Measurements from ENCODE around the gene UBXN6.

UBXN6 gene

GRCh38 chr19:4429771-4430171, 27.8 kb downstream of the UBXN6 start:
- Histone ChIP-seq H3K9ac (ENCODE audit: low read depth, low read length) (no peak overlapping the region), H3K4me1 (ENCODE audit: control insufficient read depth, insufficient read depth, low read length) (no peaks in the 10 kb centered on the region), H3K9me3 (replicated peaks; ENCODE audit: low read length) (no peaks in the 10 kb centered on the region), H3K27me3 (ENCODE audit: control insufficient read depth, insufficient read depth, low read length) (no peaks in the 10 kb centered on the region), H3K4me3 (ENCODE audit: low read length) (no peak overlapping the region), H3K36me3 (ENCODE audit: insufficient read depth, low read length) (peaks cover 39% of the 10 kb centered on the region), H3K4me2 (ENCODE audit: low read length) (no peak overlapping the region)

DNA sequence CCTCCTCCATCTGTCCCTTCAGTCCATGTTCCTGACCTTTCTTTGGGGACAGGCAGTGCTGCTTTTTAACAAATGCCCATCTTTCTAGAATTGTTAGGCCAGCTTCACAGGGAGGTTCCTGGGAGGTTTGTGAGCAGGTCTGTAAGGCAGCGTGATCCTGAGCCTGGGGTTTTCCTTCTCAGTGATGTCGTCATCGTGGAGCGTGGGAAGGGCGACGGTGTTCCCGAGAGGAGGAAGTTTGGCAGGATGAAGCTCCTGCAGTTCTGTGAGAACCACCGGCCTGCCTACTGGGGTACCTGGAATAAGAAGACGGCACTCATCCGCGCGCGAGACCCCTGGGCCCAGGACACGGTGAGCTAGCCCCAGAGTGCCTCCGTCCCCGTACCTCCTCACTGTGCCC, 28.3 kb downstream of the UBXN6 start:
- H3K4me2 ChIP-seq (ENCODE audit: low read length): no peak overlapping the region
- H3K27me3 ChIP-seq (ENCODE audit: control insufficient read depth, insufficient read depth, low read length): no peaks in the 10 kb centered on the region
- peaks cover 39% of the 10 kb centered on the region for H3K36me3 ChIP-seq (ENCODE audit: insufficient read depth, low read length)

DNA sequence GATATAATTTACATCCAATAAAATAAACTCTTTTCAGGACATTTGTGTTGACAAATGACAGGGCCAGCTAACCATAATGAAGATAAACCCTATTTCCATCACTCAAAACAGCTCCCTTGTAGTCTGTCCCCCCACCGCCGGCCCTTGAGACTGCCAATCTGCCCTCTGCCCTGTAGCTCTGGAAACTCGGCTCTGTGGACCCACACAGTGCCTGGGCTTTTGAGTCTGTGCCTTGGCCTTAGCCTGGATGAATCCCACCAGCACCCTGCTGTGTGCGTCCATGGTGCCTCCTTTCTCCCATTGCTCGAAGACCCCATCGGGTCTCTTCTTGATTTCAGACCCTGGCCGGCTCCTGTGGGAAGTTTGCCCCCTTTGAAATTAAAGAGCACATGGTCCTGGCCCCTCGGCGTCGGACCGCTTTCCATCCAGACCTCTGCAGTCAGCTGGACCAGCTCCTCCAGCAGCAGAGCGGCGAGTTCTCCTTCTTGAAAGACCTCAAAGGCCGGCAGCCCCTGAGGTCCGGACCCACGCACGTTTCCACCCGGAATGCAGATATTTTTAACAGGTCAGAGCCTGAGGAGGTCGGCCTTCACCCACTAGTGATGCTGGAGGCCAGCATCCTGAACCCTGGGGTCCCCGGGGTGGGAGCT, 29.1 kb downstream of the UBXN6 start:
- no peaks in the 10 kb centered on the region for H3K4me1 ChIP-seq (ENCODE audit: control insufficient read depth, insufficient read depth, low read length)
- no peaks in the 10 kb centered on the region for H3K9me3 ChIP-seq (replicated peaks; ENCODE audit: low read length)
- H3K9ac ChIP-seq (ENCODE audit: low read depth, low read length): no peak overlapping the region
- H3K4me2 ChIP-seq (ENCODE audit: low read length): no peak overlapping the region
- peaks cover 44% of the 10 kb centered on the region for H3K36me3 ChIP-seq (ENCODE audit: insufficient read depth, low read length)
- H3K27me3 ChIP-seq (ENCODE audit: control insufficient read depth, insufficient read depth, low read length): no peaks in the 10 kb centered on the region
- no peak overlapping the region for H3K4me3 ChIP-seq (ENCODE audit: low read length)

More for the DNA sequence above, 28.3 kb downstream of the UBXN6 start:
- Histone ChIP-seq H3K9ac (ENCODE audit: low read depth, low read length) (no peak overlapping the region), H3K9me3 (replicated peaks; ENCODE audit: low read length) (no peaks in the 10 kb centered on the region), H3K4me1 (ENCODE audit: control insufficient read depth, insufficient read depth, low read length) (no peaks in the 10 kb centered on the region), H3K4me3 (ENCODE audit: low read length) (no peak overlapping the region)

DNA sequence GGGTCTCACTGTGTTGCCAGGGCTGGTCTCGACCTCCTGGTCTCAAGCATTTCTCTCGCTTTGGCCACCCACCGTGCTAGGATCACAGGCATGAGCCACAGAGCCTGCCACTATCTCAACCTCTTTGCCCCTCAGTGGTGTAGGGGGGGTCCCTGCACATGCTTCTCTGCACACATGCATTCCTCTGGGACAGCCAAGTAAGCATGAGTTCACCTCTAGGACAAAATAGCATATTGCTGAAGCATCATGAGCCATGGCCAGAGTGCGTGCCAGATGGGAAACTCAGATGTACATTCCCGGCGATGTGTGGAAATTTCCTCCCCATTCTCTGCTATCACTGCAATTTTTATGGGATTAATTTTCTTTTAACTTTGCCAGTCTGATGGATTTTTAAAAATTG, 32.1 kb downstream of the UBXN6 start:
- Histone ChIP-seq H3K4me2 (ENCODE audit: low read length) (no peak overlapping the region), H3K4me1 (ENCODE audit: control insufficient read depth, insufficient read depth, low read length) (no peaks in the 10 kb centered on the region), H3K9me3 (replicated peaks; ENCODE audit: low read length) (no peaks in the 10 kb centered on the region), H3K27me3 (ENCODE audit: control insufficient read depth, insufficient read depth, low read length) (no peaks in the 10 kb centered on the region), H3K9ac (ENCODE audit: low read depth, low read length) (peak overlapping the region; percentile 17), H3K36me3 (ENCODE audit: insufficient read depth, low read length) (peaks cover 35% of the 10 kb centered on the region), H3K4me3 (ENCODE audit: low read length) (no peak overlapping the region)

- no peak overlapping the region for H3K9ac ChIP-seq (ENCODE audit: low read depth, low read length)
- H3K9me3 ChIP-seq (replicated peaks; ENCODE audit: low read length): no peaks in the 10 kb centered on the region
- no peaks in the 10 kb centered on the region for H3K4me1 ChIP-seq (ENCODE audit: control insufficient read depth, insufficient read depth, low read length)
- no peaks in the 10 kb centered on the region for H3K27me3 ChIP-seq (ENCODE audit: control insufficient read depth, insufficient read depth, low read length)
- no peak overlapping the region for H3K4me3 ChIP-seq (ENCODE audit: low read length)
- no peak overlapping the region for H3K4me2 ChIP-seq (ENCODE audit: low read length)
- H3K36me3 ChIP-seq (ENCODE audit: insufficient read depth, low read length): peaks cover 24% of the 10 kb centered on the region
Observed at GRCh38 chr19:4423416-4424126, 34.0 kb downstream of the UBXN6 start.

GRCh38 chr19:4416268-4416667, 41.3 kb downstream of the UBXN6 start:
- Histone ChIP-seq H3K4me1 (ENCODE audit: control insufficient read depth, insufficient read depth, low read length) (peaks cover 17% of the 10 kb centered on the region), H3K36me3 (ENCODE audit: insufficient read depth, low read length) (peaks cover 23% of the 10 kb centered on the region), H3K4me3 (ENCODE audit: low read length) (no peak overlapping the region), H3K9ac (ENCODE audit: low read depth, low read length) (no peak overlapping the region), H3K27me3 (ENCODE audit: control insufficient read depth, insufficient read depth, low read length) (no peaks in the 10 kb centered on the region), H3K9me3 (replicated peaks; ENCODE audit: low read length) (no peaks in the 10 kb centered on the region), H3K4me2 (ENCODE audit: low read length) (no peak overlapping the region)

- H3K36me3 ChIP-seq (ENCODE audit: insufficient read depth, low read length): peaks cover 17% of the 10 kb centered on the region
- no peaks in the 10 kb centered on the region for H3K27me3 ChIP-seq (ENCODE audit: control insufficient read depth, insufficient read depth, low read length)
- no peak overlapping the region for H3K9ac ChIP-seq (ENCODE audit: low read depth, low read length)
- peaks cover 17% of the 10 kb centered on the region for H3K4me1 ChIP-seq (ENCODE audit: control insufficient read depth, insufficient read depth, low read length)
- H3K4me2 ChIP-seq (ENCODE audit: low read length): peak overlapping the region; percentile 46
- H3K4me3 ChIP-seq (ENCODE audit: low read length): no peak overlapping the region
- no peaks in the 10 kb centered on the region for H3K9me3 ChIP-seq (replicated peaks; ENCODE audit: low read length)
Observed at GRCh38 chr19:4415352-4415751, 42.2 kb downstream of the UBXN6 start.

- H3K4me2 ChIP-seq (ENCODE audit: low read length): peak overlapping the region; percentile 46
- H3K36me3 ChIP-seq (ENCODE audit: insufficient read depth, low read length): peaks cover 15% of the 10 kb centered on the region
- no peak overlapping the region for H3K4me3 ChIP-seq (ENCODE audit: low read length)
- no peaks in the 10 kb centered on the region for H3K27me3 ChIP-seq (ENCODE audit: control insufficient read depth, insufficient read depth, low read length)
- H3K4me1 ChIP-seq (ENCODE audit: control insufficient read depth, insufficient read depth, low read length): peaks cover 17% of the 10 kb centered on the region
- H3K9ac ChIP-seq (ENCODE audit: low read depth, low read length): no peak overlapping the region
- H3K9me3 ChIP-seq (replicated peaks; ENCODE audit: low read length): no peaks in the 10 kb centered on the region
Observed at GRCh38 chr19:4414800-4415321, 42.7 kb downstream of the UBXN6 start.

DNA sequence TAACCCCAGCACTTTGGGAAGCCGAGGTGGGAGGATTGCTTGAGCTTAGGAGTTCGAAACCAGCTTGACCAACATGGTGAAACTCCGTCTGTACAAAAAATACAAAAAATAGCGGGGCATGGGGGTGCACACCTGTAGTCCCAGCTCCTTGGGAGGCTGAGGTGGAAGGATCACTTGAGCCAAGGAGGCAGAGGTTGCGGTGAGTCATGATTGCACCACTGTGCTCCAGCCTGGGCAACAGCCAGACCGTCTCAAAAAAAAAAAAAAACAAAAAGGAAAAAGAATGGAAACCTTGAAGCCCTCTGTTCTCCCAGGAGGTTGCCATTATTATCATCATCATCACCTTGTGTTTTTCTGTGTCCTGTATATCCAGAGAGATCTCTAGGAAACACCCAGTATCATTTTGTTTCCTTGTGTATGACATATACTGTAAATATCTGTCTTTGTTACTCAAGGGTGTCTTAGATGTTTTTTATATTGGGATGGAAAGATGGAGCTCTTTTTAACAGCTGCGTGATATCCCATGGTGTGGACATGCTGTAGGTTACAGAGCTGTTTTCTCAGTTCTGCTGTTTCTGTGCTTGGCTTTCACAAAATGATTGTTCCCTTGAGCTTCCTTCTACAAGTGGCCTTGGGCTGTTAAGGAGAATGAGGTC, 43.3 kb downstream of the UBXN6 start:
- Histone ChIP-seq H3K4me2 (ENCODE audit: low read length) (peak overlapping the region; percentile 46), H3K4me1 (ENCODE audit: control insufficient read depth, insufficient read depth, low read length) (peaks cover 17% of the 10 kb centered on the region), H3K36me3 (ENCODE audit: insufficient read depth, low read length) (peaks cover 21% of the 10 kb centered on the region), H3K9ac (ENCODE audit: low read depth, low read length) (no peak overlapping the region), H3K27me3 (ENCODE audit: control insufficient read depth, insufficient read depth, low read length) (no peaks in the 10 kb centered on the region), H3K9me3 (replicated peaks; ENCODE audit: low read length) (no peaks in the 10 kb centered on the region), H3K4me3 (ENCODE audit: low read length) (no peak overlapping the region)

DNA sequence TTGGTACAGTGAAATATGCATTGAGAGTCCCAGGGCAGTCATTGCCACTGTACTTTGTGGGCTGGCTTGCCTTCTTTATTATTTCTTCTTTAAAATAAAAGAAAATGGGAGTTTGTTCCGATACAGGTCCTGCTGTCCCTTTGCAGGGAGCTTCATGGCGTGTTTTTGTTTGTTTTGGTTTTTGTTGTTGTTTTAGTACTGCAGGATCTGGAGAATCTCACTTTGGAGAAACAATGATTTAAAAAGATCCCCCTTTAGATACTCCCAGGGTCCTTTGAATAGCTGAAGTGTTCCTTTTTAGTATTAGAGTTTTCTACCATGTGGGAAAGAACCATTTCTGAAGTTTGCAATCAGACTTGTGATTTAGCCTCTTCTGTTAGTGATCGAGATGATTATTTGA, 44.0 kb downstream of the UBXN6 start:
- Histone ChIP-seq H3K4me1 (ENCODE audit: control insufficient read depth, insufficient read depth, low read length) (peaks cover 17% of the 10 kb centered on the region), H3K9me3 (replicated peaks; ENCODE audit: low read length) (no peaks in the 10 kb centered on the region), H3K9ac (ENCODE audit: low read depth, low read length) (no peak overlapping the region), H3K36me3 (ENCODE audit: insufficient read depth, low read length) (peaks cover 27% of the 10 kb centered on the region), H3K4me3 (ENCODE audit: low read length) (no peak overlapping the region), H3K27me3 (ENCODE audit: control insufficient read depth, insufficient read depth, low read length) (no peaks in the 10 kb centered on the region), H3K4me2 (ENCODE audit: low read length) (no peak overlapping the region)

DNA sequence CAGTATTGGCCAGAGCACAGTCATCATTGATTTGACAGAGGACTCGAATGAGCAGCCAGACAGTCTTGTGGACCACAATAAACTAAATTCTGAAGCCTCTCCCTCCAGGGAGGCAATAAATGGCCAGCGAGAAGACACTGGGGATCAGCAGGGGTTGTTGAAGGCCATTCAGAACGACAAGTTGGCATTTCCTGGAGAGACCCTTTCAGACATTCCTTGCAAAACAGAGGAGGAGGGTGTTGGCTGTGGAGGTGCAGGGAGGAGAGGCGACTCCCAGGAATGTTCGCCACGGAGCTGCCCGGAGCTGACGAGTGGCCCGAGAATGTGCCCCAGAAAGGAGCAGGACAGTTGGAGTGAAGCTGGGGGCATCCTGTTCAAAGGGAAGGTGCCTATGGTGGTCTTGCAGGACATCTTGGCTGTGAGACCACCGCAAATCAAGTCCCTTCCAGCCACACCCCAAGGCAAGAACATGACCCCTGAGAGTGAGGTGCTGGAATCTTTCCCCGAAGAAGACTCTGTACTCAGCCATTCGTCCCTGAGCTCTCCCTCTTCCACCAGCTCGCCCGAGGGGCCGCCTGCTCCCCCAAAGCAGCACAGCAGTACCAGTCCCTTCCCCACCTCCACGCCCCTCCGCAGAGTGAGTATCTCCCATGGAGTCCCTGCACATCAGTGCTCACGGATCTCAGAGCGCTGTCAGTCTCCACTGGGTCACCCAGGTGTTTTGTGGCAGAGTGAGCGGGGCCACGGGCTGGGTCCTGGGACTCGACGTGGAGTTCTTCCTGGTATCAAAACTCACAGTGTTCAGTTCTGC, 48.3 kb downstream of the UBXN6 start:
- Histone ChIP-seq H3K4me1 (ENCODE audit: control insufficient read depth, insufficient read depth, low read length) (peaks cover 4% of the 10 kb centered on the region), H3K4me3 (ENCODE audit: low read length) (no peak overlapping the region), H3K27me3 (ENCODE audit: control insufficient read depth, insufficient read depth, low read length) (no peaks in the 10 kb centered on the region), H3K9ac (ENCODE audit: low read depth, low read length) (no peak overlapping the region), H3K9me3 (replicated peaks; ENCODE audit: low read length) (no peaks in the 10 kb centered on the region), H3K36me3 (ENCODE audit: insufficient read depth, low read length) (peaks cover 29% of the 10 kb centered on the region), H3K4me2 (ENCODE audit: low read length) (no peak overlapping the region)

Measured in skeletal muscle satellite cell (primary cell).